UCSD-AML1 (cell line): Measurements from ENCODE around the gene HOXD13.

Experiments
- DNase-seq: peaks from one replicate; lab custom pipeline; 2025; ENCODE audit not compliant: unreplicated experiment; lab: John Stamatoyannopoulos, UW

Gene HOXD13

DNA sequence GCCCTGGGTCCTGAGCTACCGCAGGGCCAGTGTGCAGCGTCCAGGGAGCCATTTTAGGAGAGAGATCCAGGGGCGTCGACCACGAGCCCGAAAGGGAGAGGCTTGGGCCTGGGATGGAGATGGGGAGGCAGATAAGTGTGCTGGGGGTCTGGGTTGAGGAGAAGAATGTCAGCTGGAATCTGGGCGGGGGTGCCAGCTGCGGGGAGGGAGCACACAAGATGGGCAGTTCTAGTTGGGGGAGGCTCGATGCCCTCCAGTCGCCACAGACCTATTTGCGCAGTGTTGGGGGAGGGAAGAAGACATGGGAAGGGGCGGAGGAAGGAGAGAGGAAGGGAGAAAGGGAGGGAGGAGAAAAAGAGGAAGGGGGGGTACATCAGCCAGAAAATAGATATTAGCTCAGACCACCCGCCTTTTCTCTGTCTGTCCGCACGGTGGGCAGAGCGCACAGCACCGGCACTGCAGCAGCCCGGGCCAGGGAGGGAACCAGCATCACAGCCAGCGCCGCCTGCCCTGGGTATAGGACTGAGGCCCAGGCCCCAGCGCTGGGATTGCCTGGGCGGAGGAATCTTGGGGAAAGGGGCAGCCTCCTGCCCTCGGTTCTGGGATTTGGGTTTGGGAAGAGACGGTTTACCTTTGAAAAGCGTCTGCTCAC, 12.7 kb downstream of the HOXD13 start:
- no peak for DNase-seq

DNA sequence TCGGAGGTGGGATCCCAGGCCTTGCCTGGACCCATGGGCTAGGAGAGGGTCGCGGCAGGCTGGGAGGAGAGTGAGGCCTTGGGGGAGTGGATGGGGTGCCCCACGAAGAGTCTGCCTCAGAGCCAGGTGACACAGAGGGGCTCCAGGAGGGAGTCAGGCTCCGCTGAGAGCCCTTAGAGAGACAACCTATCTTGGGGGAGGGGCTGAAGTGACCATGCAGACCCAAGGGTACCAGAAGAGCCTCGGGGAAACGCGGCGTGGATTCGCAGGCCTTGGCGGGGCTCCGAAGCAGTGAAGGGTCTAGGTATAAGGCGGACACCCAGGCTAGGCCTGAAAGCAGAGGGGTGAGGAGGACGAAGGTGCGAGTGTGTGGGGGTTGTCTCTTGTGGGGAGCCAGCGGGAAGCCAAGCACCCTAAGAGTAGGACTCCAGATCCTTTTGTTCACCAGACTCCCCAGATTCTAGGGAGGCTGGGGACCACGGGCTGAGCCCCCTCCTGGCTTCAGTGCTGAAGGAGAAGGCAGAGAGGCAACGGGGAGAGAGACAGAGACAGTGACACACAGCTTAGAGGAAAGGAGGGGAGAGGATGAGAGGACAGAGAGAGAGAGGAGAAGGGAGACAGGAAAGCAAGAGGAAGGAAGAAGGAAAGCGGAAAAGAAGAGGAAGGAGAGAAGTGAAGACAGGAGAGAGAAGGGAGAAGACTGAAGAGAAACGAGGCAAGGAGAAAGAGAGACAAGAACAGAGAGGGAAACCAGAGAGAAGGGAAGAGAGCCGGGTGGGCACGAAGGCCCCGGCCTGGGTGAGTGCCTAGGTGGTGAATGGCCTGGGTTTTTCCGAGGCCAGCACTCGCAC, 13.4 kb downstream of the HOXD13 start:
- no peak for DNase-seq

DNA sequence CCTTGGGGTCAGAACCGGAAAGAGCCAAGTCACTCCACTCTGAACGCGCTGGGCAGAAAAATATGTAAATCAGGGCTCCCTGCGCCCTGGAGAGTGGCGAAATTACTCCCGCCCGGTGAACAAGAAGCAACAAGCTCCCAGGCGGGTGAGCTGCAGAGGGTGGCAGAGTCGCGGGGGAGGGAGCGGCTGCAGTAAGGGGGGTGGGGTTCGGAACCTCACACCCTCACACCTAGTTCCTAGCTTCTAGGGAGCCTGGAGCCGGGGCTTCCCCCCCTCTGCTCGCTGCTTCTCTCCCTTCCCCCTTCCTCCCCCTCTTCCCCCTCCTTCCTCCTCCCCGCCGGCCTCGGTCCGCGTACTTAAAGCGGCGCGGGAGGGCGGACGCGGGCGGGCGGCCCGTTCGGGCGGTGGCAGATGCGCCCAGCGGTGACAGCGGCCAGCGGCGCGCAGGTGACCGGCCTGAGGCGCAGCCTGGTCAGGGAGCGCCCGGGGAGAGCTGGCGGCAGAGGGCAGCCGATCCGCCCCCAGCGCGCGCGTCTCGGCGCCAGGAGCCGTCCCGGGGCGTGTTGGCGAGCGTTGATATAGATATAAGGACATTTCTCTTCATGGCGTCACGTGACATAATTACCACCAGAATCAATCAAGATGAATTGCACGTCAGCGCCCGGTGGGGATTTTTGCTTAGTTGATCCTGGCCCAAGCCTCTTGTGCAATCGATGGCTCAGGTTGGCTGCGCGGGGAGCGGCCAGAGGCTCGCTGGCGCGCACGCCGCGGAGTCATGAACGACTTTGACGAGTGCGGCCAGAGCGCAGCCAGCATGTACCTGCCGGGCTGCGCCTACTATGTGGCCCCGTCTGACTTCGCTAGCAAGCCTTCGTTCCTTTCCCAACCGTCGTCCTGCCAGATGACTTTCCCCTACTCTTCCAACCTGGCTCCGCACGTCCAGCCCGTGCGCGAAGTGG, 14.3 kb downstream of the HOXD13 start, which contains the start of gene HOXD11:
HOXD11 (plus strand) TSS at position 700 of the 959 bp plus-strand sequence; CDS start at position 776, 76 bp downstream.
- no peak for DNase-seq

DNA sequence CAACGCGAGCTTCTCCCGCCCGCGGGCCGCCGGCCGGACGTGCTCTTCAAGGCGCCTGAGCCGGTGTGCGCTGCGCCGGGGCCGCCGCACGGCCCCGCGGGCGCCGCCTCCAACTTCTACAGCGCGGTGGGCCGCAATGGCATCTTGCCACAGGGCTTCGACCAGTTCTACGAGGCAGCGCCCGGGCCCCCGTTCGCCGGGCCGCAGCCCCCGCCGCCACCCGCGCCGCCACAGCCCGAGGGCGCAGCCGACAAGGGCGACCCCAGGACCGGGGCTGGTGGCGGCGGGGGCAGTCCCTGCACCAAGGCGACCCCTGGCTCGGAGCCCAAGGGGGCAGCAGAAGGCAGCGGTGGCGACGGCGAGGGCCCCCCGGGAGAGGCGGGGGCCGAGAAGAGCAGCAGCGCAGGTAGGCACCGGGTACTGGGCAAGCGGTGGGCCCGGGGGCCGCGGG, 15.2 kb downstream of the HOXD13 start:
- DNase-seq, result no peak

DNA sequence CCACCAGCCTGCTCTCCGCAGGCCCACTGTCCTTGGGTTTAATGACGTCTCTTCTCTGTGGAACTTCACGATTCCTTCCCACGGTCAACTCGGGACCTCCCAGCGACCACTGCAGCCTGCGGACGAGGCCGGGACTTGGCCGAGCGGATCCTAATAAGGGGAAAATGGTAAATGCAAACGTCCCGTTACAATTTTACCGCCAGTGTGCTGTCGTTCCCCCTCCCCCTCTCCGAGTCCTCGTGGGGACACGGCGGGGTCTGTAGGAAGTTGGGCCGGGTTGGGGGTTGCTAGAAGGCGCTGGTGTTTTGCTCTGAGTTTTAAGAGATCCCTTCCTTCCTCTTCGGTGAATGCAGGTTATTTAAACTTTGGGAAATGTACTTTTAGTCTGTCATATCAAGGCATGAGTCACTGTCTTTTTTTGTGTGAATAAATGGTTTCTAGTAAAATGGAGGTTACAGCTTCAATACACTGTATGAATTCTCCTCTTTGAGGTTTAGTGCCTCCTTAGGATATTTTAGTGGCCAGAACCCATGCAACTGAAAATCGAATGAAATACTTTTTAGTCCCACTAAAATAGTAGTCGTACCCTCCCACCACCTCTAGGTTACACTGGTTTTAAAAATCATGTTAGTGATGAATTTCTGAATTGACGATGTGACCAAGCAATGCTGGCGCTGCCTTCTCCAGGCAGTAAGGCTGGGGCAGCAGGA, 16.8 kb downstream of the HOXD13 start:
- DNase-seq, result no peak

DNA sequence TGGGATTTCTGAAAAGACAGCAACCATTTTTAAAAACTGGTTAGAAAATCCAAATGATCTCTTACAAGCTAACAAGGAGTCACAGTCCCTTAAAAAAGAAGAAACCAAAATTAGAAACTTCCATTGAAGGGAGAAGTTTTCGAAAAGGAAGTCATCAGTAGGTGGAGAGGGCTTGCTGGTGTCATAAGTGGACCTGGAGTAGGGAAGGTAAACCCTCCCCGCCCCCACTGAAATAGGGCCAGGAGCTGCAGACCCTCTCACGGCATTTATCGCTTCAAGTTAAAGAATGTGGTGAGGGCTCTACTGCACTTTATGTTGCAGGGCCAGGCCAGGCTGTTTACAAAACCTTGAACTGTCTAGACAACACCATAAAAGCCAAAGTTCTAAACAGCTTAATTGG, 17.4 kb downstream of the HOXD13 start:
- DNase-seq, result no peak

DNA sequence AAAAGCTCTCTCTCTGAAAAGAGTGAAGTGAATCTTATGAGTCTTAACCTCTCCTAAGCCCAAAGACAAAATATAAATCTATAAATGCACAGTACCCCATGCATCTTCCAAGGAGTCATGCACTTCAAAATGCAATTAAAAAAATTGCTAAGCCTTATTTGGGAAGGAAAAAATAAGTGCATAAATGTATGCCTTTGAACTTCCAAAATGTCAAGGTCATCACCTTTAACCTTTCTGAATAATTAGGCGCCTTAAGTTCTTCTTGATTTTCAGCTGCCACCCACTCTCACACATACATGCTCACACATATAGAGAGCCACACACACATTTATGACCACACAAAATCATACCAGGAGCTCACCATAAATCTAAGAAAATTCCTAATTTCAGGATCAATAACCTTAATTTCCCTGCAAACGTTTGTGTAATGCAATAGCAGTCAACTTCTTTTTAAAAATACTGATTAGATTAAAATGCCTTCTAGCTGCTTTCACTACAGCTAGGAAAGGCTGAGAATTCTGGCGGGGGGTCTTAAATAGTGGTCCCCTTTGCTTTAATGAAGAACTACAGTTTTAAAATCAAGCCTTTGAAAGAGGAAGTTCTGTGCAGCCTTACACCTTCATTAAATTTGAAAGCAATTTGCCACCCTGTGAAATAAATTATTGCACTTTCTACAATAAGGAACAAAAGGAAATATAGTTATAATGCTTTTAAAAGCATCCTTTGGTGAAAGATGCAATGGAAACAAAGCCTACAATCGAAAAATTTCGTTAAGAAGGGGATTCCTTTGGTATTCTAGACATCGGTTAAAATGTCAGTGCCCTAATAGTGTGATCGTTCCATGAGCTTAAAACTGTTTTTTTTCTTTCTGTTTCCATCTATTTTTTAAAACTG, 18.1 kb downstream of the HOXD13 start:
- DNase-seq, result no peak

DNA sequence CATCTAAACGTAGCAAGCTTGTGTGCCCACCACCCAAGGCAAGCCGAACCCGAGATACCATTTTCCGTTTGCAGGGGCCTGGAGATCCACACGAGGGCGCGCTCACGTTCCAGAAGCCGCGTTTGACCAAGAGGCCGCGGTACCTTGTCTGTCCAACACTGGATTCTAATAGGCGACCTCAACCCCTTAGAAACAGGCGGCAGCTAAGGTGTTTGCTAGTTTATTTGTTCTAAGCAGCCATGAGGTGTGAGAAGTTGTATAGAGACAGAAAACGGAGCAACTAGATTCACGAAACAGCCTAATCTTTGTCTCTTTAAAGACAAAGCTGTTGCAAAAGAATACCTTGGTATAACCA, 18.8 kb downstream of the HOXD13 start:
- DNase-seq, result peak; percentile 38

DNA sequence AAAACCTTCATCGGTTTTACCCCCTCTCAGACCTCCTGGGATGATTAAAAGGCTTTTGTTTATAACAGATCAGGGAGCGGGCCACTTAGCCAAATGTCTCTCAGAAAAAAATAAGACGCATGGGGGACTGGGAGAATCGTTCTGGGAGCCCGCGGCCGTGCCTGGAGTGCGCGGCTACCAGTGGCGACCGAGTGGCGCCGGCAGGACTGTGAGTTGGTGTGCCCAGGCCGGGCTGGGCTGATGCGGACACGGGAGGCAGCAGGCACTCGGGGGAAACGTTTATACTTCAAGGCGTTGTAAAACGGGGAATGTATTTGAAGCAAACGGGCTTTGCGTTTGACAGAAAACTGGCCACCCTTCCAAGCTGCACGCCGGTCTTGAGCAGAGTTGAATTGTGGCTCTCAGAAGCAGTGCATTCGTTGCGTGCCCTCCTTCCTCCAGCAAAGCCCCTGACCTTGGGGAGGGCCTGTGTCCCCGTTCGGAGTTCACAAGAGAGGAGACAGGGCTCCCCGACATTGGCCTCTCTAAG, 19.4 kb downstream of the HOXD13 start:
- no peak for DNase-seq

DNA sequence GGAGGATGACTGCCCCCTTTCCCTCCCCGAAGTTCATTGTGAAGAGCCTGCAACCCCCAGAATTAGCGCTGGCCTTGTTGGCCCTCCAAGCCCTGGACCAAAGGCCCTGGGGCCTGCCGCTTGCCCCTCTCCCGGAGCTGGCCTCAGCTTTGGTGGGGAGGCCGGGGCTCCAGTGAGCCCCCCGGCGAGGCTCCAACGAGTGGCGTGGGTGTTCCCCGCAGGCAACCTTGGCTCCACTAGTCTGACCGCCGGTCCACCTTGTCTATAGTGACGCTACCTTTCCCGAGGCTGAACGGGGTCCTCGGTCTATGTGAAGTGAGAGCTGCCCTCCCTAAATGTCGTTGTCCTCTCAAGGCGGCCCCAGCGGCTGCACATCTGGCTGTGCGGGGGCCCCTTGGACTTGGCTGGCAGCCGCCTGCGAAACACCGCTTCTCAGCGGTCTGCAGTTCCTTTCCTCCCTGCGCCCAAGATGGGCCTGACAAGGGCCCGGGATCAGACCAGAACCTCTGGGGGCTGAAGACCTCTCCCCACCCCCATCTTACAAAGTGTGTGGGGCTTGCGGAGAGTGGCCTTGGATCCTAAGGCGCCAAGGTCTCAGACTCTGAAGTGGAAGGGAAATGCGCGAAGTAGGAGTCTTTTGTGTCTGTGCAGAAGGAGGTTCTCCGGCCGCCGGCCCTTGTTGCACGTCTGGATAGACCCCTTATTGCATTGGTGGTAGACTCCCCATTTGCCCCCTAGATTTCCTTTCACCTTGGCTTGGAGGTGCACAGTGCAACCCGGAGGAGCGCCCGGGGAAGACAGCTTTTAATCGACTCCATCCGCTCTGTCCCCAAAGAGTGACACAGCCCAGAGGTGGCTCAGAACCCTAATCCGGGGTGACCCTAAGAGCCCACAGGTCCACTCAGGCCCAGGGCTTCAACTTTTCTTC, 20.1 kb downstream of the HOXD13 start:
- DNase-seq, result no peak

DNA sequence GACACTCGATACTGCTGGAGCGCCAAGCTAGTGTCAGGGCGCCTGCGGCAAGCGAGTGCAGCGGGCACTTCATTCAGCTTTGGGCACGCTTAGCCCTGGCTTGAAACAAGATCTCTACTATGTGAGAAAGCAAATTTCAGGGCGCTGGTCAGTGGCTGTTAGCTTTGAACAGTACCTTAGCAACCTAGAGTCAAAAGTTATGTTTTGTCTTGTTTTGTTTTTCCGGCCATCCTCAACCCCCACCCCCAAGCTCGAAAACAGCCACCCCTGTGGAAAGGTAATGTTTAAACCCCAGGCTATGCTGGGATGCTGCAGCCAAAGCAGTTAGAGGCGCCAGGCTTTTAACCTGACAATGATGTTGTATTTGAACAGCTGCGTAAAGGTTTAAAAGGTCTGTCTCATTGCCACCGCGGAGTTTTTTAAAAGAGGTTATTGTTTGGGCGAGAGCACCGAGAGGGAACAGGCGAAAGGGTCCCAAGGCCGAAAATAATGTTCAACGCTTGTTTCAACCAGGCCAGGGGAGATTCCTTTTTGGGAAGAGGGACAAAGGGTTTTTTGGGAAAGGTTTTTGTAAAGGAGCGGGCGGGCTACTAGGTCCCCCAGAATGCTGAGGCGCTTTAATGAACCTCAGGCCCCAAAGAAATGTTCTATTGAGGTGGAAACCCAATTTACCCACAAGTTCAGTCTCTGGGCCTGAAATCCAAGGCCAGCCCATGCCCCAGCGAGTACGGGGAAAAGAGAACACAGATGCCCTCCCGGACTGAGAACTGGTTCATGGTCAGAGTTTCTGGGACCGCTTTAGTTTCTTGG, 21.8 kb downstream of the HOXD13 start:
- DNase-seq, result no peak

DNA sequence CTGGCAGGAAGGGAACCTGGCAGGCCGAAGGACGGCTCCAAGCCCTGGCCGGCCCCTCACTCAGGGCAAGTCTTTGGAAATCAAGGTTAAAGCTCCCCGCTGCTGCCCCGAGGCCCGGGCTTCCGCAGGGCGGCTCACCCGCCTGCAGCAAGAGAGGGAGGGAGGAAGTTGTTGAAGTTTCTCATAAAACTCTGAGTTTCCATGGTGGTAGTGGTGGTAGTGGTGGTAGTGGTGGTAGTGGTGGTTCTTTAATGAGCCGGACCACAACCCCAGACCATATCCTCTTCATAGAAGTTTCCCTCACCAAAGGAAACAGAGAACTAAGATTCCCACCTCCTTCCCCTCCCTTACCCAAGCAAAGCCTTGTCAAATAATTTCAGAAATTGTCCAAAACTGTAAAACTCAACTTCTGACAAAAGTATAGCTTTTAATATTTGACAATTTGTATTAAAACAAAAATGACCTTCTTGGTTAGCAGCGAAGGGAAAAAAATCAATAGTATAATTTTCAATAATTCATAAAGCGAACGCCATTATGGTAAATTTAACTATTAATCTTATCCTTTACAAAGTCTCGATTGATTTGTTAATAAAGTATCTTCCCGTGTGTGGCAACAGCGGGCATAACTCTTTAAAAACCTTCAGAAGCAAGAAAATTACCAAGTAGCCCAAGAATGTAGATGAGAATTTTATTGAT, 22.6 kb downstream of the HOXD13 start:
- DNase-seq, result no peak

DNA sequence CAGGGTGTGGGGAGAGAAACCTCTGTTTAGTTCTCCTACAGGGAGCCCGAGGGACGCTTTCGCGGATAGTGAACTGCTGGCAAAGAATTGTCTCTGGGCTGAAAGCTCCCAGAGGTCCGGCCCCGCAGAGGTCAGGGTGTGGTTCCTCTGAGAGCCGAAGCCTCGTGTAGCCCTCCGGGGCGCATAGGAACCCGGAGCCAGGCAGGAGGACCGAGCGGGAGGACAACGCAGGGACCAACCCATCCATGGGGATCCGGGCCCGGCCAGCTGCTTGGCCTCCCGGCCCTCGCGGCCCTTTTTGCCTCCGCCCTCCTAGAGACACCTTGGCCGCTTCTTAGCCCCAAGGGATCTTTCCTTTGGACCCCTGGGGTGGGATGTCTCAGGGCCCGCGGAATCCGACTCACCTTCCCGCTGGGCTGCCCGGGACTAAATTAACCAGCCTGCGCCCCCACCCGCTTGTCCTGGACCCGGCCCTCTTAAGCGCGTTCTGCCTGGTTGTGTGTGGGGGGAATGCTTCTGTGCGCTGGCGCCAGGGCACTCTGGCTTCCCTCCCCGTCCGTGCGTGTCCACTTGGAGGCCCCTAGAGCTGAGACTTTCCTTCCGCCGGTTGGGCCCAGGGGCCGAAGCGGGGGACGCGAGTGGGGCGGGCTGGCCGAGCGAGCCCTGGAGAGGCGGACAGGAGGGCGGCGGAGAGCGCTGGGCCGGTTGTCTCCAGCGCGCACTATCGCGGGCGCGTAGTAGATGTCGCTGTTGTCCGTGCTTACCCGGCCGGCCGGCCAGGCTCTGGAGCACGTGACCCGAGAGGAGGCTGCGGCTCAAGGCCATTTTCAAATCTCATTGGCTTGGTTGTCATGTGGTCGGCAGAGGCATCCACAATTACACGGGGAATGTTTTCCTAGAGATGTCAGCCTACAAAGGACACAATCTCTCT, 23.6 kb downstream of the HOXD13 start, which contains the start of gene HOXD10:
HOXD10 (plus strand) TSS at position 896 of the 931 bp plus-strand sequence. CDS start 56 bp downstream, outside the sequence.
- DNase-seq, result no peak

DNA sequence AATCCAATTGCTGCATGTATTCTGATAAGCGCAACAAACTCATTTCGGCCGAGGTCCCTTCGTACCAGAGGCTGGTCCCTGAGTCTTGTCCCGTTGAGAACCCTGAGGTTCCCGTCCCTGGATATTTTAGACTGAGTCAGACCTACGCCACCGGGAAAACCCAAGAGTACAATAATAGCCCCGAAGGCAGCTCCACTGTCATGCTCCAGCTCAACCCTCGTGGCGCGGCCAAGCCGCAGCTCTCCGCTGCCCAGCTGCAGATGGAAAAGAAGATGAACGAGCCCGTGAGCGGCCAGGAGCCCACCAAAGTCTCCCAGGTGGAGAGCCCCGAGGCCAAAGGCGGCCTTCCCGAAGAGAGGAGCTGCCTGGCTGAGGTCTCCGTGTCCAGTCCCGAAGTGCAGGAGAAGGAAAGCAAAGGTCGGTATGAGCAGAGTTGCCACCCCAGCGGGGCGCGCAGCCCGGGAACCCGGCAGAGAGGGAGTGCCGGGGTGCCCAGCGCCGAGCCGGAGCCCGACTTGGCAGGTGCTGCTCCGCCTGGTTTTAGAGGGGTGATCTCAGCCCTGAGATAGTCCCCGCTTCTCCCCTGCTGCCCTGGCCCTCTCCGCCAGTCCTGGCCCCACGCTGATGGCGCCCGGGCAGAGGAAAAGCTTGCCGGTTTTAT, 24.8 kb downstream of the HOXD13 start:
- DNase-seq, result no peak

DNA sequence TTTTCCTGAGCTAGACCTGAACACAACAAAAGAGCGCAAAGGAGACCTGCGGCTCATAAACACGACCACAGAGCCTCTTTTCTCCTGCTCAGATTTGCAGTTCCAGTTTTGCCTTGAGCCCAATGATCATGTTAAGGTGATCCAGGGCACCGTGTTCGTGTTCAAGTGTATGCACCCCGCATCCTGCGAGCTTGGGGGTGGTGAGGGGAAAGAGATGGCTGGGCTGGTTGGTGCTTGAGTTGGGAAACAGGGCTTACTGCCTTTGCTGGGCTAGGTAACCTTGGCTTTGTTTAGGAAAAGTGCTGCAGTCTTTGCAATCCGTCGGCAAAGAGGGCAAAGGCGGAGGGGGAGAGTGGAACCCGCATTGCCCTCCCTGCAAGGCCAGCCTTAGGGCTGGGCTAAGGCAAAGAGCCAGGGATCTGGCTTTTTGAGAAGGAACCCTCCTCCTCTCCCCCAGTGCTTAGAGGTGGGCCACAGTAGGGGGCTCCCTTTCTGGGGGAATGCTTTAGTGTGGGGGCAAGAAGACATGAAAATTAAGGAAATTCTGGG, 25.4 kb downstream of the HOXD13 start:
- DNase-seq, result no peak
